ENCODE data around the gene GMDS.
A peak's percentile ranks its signal among the peaks of the same experiment; 100 is the strongest.

The GMDS gene

DNA sequence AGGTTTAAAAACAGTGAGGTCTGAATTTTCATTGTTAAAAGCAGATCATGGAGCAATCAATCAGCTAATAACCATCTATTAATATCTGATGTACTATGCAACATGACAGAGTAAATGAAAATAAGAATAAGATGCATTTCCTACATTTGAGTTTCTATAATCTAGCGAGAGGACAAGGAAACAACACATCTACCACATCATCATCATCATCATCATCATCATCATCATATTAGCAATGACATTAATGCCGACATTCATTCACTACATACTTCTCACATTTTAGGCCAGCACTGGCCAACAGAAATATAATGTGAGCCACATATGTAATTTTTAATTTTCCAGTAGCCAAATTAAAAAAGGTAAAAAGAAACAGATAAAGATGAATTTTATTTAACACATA, 110.0 kb downstream of the GMDS start:
- DNase-seq (ENCODE audit: low read depth), result no peak
- no peak for TF ChIP-seq CTCF (IDR thresholded peaks at IDR 0.05; ENCODE audit: insufficient read depth, low read depth, low read length, missing control alignments)

GRCh38 chr6:2134554-2134953, 110.9 kb downstream of the GMDS start:
- DNase-seq (ENCODE audit: low read depth), result no peak
- TF ChIP-seq CTCF (IDR thresholded peaks at IDR 0.05; ENCODE audit: insufficient read depth, low read depth, low read length, missing control alignments), result no peak
- no peak overlapping the region for H3K4me3 ChIP-seq (ENCODE audit: low read depth, low read length)

More for the DNA sequence above, 110.0 kb downstream of the GMDS start:
- H3K4me3 ChIP-seq (ENCODE audit: low read depth, low read length), result no peak overlapping the region

DNA sequence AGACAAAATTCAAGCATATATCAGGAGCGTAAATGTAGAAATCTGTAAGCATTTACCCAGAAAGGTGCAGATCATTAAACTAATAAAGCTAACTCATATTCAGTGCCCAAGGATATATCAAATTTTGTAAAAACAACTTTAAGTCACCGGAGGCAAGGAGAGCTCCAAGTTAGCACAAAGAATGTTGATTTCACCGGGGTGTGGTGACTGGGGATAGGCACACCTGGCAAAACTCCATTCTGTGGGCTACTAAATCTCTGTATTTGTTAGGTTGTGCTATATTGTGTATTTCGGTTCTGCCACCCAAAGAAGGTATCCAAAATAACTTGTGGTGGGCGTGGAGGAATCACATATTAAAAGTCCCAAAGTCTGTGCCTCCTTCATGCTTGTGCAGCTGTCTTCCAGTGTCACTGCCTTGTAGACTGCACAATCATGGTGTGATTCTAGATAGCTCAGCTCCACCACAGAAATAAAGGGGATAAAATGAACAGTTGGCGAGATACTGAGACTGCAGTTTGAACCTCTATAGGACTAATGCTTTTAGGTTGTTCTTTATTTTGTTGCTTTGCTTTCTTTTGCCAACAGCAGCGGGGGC, 111.6 kb downstream of the GMDS start:
- no peak for TF ChIP-seq CTCF (IDR thresholded peaks at IDR 0.05; ENCODE audit: insufficient read depth, low read depth, low read length, missing control alignments)
- no peak for DNase-seq (ENCODE audit: low read depth)
- no peak overlapping the region for H3K4me3 ChIP-seq (ENCODE audit: low read depth, low read length)

DNA sequence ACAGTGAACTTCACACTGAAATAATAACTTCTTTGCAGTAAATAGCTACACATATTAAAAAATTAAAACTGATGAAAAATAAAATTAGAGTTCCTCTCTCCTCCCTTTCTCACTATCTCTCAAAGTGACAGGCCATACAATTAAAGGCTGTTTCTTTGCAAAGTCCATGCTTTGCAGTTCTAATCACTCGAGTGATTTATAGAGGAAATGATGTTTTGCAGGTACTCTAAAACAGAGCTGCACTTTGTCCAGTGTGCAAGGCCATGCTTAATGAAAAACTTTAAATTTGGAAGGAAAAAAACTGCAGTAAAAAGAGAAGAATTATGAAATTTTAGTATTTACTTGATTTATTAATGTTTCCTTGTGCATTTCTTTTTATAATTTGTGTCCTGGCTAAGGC, 112.5 kb downstream of the GMDS start:
- H3K4me3 ChIP-seq (ENCODE audit: low read depth, low read length), result no peak overlapping the region
- no peak for DNase-seq (ENCODE audit: low read depth)
- TF ChIP-seq CTCF (IDR thresholded peaks at IDR 0.05; ENCODE audit: insufficient read depth, low read depth, low read length, missing control alignments), result no peak

- no peak for TF ChIP-seq CTCF (IDR thresholded peaks at IDR 0.05; ENCODE audit: insufficient read depth, low read depth, low read length, missing control alignments)
- DNase-seq (ENCODE audit: low read depth), result no peak
- no peak overlapping the region for H3K4me3 ChIP-seq (ENCODE audit: low read depth, low read length)
These were observed 113.0 kb downstream of the GMDS start for GRCh38 chr6:2132416-2132815.

- peak; percentile 83 for DNase-seq (ENCODE audit: low read depth)
- peak overlapping the region; percentile 18; the same call in 1 of the 2 replicates for H3K4me3 ChIP-seq (ENCODE audit: low read depth, low read length)
These were observed 116.2 kb downstream of the GMDS start for GRCh38 chr6:2129182-2129621.

More at GRCh38 chr6:2129182-2129621, 116.2 kb downstream of the GMDS start:
- TF ChIP-seq CTCF (IDR thresholded peaks at IDR 0.05; ENCODE audit: insufficient read depth, low read depth, low read length, missing control alignments), result no peak
